ENCODE data around the gene TNFRSF19.

Gene TNFRSF19

GRCh38 chr13:23629566-23630272 is 59.5 kb downstream of the TNFRSF19 start:
- DNase-seq = no peak

GRCh38 chr13:23630349-23631093 is 60.3 kb downstream of the TNFRSF19 start:
- DNase-seq = no peak

- DNase-seq = no peak
These were observed 61.3 kb downstream of the TNFRSF19 start for GRCh38 chr13:23631311-23632047.

- no peak for DNase-seq
These were observed 61.9 kb downstream of the TNFRSF19 start for GRCh38 chr13:23632048-23632582.

GRCh38 chr13:23632741-23633140 is 62.5 kb downstream of the TNFRSF19 start:
- no peak for DNase-seq

DNA sequence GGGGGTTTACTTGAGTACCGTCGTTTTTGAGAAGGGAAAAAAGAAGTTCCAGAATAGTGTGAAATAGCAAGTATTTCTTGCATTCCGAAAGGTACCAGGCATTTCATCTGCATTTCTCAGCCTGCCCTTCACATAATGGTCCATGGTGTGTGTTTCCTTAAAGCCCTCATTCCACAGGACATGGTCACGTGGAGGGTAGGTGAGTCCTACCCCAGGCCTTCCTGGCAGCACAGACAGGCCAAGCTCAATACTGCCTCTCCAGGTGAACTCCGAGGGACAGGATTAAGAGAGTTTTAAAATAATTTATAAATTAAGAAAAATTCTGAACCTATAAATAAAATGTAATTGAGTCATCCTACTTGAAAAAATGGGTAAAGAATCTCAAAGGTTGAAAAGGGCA is 64.7 kb downstream of the TNFRSF19 start:
- no peak for DNase-seq

GRCh38 chr13:23636360-23636759 is 66.1 kb downstream of the TNFRSF19 start:
- no peak for DNase-seq

DNA sequence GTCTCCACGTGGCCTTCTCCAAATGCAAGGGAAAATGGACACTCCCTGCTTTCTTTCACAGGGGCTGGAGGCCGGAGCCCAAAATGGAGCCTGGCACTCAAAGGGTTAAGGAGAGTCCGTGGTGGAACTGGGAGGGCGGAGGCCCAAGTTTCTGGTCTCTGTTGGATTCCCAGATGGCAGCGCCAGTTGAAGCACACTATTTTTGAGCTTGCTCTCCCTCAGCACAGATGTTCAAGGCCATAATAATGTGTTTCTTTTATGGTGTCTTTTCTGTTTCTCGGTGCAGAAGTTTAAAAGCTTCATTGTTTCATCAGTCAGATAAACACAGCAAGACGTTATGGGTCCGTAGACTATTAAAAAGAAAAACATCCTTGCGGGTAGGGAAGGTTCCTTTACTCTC is 67.6 kb downstream of the TNFRSF19 start:
- no peak for DNase-seq

- no peak for DNase-seq
These were observed 69.5 kb downstream of the TNFRSF19 start for GRCh38 chr13:23639674-23640073.

DNA sequence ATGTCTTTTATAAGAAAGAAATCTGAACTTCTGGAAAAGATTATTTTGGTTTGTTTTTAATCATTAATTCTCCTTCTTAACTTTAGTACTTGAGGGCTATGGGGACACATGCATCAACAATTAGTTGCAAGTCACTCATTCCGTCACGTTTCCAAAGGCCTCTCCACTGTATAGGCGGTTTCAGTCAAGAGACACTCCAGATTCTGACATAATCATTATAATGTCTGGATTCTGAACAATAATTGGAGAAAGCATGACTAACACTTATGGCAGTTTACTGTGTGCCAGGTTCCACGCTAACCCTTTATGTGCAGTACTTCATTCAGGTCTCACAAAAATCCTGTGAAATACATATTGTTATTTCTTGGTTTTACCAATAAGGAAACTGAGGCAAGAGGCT is 71.9 kb downstream of the TNFRSF19 start:
- no peak for DNase-seq

- DNase-seq = no peak
These were observed 73.3 kb downstream of the TNFRSF19 start for GRCh38 chr13:23643338-23644125.

GRCh38 chr13:23644126-23644419 is 73.9 kb downstream of the TNFRSF19 start:
- DNase-seq = no peak

DNA sequence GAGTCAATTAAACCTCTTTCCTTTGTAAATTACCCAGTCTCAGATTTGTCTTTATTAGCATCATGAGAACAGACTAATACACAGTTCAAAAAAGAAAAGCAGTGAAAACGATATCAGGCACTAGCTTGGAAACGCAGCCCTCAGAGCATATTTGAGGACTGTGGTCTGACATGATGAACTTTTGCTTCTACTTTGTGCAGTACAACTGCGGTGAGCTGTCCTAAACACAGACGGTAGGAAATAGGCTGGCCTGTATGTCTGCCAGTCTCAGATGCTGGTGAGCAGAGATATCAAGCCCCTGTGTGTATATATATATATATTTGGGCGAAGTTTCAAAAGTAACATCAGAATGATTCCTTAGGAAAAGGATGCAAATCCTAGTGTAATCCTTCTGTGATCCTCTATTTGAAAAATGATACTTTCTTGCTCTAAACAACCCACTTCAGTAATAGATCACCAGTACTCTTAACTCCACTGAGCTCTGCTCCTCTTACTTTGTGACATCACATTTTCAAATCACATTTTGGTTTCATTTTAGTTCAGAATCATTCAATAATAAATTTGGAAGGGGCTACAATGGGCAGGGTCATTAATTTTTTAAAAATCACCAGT is 74.4 kb downstream of the TNFRSF19 start:
- no peak for DNase-seq

DNA sequence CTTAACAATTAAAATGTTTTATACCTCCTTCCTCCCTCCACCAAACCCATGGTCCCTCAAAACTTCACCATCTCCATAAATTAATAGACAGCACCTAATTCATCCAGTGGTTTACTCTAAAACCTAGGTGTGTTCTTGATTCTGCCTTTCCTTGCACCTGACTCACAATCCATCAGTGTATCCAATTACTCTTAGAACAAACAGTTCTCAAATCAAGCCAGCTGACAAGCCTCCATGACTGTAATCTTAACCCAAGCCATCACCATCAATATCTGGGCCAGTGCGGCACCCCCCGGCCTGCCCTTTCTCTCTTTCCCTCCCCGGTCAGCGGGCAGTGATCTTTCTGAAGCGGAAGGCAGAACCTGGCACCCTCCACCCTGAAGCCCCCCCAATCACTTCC is 75.6 kb downstream of the TNFRSF19 start:
- DNase-seq = no peak

GRCh38 chr13:23651439-23651838 is 81.2 kb downstream of the TNFRSF19 start:
- no peak for DNase-seq

GRCh38 chr13:23651887-23652286 is 81.7 kb downstream of the TNFRSF19 start:
- DNase-seq = no peak

DNA sequence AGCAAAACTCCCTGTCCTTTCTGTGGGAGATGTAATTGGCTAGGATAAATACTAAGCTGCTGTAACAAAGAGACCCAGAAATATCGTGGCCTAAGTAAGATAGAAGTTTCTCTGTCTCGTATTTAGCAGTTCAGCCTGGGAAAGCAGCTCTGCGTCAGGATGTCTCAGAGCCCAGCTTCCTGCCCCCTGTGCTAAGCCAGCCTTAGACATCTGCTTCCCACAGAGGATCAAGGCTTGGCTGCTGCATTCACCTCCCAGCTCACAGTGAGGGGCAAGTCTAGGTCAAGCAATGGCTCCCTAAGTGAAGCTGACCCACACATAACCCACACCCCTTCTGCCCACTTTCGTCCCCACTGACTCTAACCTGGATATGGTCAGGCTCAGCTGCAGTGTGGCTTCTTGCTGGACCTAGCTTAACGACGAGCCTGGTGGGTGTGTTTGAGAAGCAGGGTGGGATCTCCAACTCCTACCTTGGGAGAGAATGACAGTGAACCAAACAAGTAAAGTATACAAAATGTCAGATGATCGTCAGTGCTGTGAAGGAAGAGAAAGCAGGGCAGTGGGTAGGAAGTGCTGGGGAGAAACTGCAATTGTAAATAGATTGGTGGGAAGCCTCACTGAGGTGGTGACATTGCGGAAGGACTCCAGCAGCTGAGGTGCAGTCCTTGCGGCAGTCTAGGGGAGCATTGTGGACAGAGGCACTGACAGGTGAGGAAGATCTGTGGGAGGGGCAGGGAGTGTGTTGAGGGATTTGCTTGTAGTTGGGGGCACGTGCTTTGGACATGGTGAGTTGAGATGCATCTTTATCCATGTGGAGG is 82.9 kb downstream of the TNFRSF19 start:
- DNase-seq = no peak

DNA sequence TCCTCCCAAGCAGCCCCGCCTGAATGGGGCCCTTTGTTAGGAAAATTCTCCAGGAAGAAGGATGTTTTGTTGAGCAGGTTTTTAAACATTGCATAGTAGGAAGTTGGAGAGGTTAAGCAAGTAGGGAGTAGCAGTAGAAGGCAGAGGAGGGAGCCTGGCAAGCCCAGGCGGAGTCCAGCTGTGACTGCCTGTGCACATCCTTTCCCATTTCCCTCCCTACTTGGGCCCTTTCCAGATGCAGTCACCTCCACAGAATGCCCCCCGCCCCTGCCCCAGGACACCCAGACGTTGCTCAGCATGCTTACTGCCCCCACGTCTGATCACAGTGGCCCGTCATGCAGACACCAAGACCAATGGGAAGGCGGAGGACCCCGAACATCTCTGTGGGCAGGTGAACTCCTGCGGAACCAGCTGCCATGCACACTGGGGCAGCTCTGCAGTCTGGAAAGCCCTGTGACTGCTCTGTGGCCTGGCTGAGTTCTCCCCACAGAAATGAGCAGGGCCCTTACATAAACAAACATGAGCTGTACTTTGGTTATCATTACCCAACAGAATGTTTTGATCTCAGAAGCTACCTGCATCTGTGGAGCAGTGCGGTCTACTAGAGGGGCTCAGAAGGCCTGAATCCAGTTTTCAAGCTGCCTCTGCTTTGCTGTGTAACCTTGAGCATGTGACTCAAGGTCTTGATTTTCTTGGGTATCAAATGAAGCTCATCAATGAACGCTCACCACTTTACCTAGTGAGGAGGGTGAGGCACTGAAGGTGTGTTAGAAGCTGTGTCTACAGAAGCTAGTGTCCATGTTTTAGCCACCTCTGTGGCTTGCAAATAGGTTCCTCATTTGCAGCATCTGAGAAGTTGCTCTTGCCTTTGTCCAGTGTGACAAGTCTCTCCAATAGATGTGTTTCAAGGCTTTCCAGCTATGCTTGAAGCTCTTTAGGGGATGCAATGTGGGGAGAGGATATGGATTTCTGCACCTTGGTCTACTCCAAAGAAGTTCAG is 84.2 kb downstream of the TNFRSF19 start:
- DNase-seq = no peak

DNA sequence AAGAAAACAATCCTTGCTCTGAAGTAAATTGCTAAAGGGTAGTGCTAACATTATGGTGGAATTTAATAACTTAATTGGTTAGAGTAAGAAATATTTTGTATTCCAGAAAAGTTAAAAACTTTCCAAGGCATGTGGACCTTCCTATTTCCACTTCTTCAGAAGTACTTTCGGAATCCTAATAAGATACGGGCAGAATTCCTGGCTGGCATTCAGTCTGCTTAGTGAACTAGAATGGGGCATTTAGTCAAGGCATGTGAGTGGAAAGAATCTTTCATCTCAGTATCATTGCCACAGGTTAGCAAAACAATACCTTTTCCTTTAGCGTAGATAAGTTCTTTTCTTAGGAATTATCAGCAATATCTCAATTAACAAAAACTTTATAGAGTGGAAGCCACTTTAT is 85.1 kb downstream of the TNFRSF19 start:
- DNase-seq = no peak
